ENCODE measurements around the gene C3orf52. TPM values are rescaled to one million over a fixed set of nuclear protein-coding genes. Genes with fewer than 3 reads are reported as not detected.

C3orf52 gene

DNA sequence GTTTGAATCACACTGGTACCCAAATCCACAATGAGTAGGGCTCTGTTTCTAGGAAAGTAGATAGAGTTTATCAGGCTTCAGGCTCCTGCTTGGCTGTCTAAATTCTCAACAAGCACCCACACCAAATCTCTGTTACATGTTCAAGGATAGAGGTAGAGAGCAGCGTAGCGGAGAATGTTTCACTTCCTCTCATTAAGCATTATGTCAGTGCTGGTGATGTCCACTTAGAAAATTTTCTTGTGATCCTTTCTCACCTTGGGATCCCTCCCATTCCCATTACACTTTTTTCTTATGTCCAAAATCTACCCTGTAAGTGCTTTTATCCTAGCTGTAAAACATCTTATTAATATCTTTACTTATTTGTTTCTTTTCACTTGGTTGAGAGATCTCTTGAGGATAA, 81.6 kb downstream of the C3orf52 start:
- DNase-seq (ENCODE audit: low read depth in 1 of 2, low spot score in 1 of 2): no peak
- Histone ChIP-seq H3K4me3 (replicated peaks; ENCODE audit: insufficient read depth, low read length) (no peak overlapping the region), H3K27me3 (ENCODE audit: insufficient read depth, poor library complexity, severe bottlenecking) (no peaks in the 10 kb centered on the region), H3K27ac (replicated peaks) (no peak overlapping the region)
- TF ChIP-seq SPI1 (IDR thresholded peaks at IDR 0.05; ENCODE audit: borderline replicate concordance, low read depth) (no peak), GABPA (IDR thresholded peaks at IDR 0.05; ENCODE audit: low read depth) (no peak), POLR2AphosphoS5 (IDR thresholded peaks at IDR 0.05; ENCODE audit: low read depth) (no peak), CTCF (IDR thresholded peaks at IDR 0.05; ENCODE audit: insufficient read depth, low read length) (no peak), REST (IDR thresholded peaks at IDR 0.05; ENCODE audit: insufficient replicate concordance, low read depth) (no peak)

Small RNAs within 50 kb of the gene (microRNA-seq; reads per million reads assigned to microRNA genes)
- gene MIR567: not detected
